ENCODE results near the gene APOBEC3A.
A peak's percentile ranks its signal among the peaks of the same experiment; 100 is the strongest.
"Not testable (repeated sequence)": the region's sequence is repeated elsewhere in the genome, so short reads cannot be mapped to it uniquely, and the experiment has no call there.

Gene APOBEC3A

DNA sequence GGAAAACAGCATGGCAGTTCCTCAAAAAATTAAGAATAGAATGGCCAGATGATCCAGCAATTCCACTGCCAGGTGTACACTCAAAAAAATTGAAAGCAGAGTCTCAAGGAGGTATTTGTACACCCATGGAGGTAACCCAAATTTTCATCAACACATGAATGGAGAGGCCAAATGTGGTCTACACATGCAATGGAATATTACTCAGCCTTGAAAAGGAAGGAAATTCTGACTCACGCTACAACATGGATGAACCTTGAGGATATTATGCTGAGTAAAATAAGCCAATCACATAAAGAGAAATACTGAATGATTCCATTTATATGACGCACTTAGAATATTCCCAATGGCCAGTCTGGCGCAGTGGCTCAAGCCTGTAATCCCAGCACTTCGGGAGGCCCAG lies 19.9 kb downstream of the APOBEC3A start:
- DNase-seq (ENCODE audit: extremely low read depth in 1 of 2, low read depth in 1 of 2) = not testable (repeated sequence)

DNA sequence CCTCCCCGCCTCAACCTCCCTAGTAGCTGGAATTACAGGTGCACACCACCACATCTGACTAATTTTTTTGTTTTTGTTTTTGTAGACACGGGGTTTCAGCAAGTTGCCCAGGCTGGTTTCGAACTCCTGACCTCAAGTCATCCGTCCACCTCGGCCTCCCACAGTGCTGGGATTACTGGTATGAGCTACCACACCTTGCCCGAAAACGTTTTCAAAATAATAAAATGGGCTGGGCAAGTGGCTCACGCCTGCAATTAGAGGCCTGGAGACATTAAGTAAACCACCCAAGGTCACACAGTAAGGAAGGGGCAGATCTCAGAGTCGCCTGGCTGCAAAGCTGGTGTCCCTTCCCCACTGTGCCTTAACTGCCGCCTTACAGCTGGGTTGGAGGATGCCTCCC lies 23.2 kb downstream of the APOBEC3A start:
- not testable (repeated sequence) for DNase-seq (ENCODE audit: extremely low read depth in 1 of 2, low read depth in 1 of 2)

DNA sequence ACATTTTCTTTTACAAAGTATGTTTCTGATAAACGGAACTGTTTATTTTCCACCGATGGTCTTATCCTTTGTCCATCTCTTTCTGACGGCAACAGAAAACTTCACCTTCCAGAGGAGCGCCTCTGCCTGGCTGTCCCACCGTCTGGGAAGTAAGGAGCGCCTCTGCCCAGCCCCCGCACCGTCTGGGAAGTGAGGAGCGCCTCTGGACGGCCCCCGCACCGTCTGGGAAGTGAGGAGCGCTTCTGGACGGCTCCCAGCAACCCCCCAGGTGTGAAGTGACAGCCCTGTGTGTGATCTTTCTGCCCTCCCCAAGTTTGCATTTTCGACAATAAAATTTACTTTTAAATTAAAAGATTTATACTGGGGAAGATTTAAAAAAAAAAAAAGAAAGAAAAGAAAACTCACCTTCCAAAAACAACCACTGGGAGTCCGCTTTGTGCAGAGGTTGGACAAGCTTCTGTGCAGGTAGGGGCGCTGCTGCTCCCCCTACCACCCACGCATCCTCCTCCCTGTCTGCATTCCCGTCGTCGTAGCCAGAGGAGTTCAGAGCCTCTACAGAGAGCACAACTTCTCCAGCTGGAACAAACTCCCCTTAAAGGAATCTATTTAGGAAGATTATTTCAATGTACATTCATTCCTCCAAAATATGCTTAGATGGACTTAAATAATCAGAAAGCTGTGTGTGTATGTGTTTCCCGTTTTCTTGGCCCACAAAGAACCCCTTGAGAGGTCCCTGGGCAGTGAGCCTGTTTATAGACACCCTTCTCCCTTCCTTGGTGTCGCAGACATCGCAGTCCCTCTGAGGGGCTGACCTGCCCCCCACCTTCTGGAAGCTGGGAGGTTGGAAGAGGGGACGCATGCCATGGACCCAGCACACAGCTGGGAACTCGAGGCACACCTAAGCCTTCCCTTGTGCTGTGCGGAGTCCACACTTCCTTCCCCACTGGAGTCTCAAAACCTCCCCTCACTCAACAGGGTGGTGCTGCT lies 23.9 kb downstream of the APOBEC3A start:
- no peak for DNase-seq (ENCODE audit: extremely low read depth in 1 of 2, low read depth in 1 of 2)

DNA sequence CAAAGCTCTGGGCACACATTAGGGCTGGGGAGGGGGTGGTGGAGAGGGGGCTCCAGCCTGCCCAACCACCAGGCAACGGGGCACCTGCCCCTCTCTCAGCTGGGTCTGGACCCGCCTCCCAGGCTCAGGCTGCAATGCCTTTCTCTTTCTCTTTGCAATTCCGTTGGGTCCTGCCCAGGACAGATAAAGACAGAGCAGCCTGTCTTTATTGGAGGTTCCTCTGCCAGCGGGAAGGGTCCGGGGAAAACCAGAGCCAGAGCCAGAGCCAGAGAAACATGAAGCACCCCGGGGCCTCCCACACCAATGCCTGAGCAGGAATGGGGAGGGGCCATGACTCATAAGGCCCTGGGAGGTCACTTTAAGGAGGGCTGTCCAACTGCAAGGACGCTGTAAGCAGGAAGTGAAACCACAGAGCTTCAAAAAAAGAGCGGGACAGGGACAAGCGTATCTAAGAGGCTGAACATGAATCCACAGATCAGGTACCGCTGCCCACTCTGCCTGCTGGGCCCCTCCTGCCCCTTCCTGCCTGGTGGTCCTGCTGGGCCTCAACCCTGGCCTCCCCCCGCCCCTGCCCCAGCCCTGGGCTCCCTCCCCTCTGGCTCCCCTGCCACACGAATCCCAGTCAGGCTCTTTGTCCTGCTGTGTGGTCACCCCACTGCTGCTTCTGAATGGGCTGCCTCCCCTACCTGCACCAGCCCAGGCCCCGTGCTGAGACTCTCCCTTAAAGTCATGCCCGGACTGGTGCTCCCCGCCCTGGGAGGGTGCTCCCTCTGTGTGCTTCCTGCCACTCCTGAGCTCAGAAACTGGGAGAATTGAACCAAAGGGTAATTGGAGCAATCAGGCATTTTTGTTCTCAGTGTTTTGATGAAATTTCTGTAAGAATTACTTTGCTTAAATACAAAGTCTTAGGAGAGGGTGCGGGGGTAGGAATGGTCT lies 24.9 kb downstream of the APOBEC3A start, which contains the start of gene APOBEC3B:
Gene APOBEC3B, plus strand, starts transcription at position 356 of the 936 bp plus-strand sequence. Its CDS starts 107 bp downstream, at position 463.
- peak; percentile 42 to 70 for DNase-seq (ENCODE audit: extremely low read depth in 1 of 2, low read depth in 1 of 2)

DNA sequence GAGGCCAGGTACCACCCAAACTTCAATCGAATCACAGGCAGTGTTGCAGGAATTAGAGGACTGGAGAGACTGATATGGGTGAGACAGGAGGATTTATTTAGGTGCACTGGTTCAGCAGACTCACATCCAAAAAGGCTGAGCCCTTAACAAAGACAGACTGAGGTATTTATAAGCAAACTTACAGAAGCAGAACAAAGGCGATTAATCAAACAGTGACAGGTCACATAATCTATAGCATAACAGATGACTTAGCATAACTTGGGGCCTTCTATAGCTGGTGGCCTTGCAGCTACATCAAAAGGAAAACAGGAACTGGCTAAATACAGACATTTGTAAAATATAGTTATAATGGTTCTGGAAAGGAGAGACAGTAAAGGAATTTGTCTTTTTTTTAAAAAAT lies 26.8 kb downstream of the APOBEC3A start:
- no peak for DNase-seq (ENCODE audit: extremely low read depth in 1 of 2, low read depth in 1 of 2)

DNA sequence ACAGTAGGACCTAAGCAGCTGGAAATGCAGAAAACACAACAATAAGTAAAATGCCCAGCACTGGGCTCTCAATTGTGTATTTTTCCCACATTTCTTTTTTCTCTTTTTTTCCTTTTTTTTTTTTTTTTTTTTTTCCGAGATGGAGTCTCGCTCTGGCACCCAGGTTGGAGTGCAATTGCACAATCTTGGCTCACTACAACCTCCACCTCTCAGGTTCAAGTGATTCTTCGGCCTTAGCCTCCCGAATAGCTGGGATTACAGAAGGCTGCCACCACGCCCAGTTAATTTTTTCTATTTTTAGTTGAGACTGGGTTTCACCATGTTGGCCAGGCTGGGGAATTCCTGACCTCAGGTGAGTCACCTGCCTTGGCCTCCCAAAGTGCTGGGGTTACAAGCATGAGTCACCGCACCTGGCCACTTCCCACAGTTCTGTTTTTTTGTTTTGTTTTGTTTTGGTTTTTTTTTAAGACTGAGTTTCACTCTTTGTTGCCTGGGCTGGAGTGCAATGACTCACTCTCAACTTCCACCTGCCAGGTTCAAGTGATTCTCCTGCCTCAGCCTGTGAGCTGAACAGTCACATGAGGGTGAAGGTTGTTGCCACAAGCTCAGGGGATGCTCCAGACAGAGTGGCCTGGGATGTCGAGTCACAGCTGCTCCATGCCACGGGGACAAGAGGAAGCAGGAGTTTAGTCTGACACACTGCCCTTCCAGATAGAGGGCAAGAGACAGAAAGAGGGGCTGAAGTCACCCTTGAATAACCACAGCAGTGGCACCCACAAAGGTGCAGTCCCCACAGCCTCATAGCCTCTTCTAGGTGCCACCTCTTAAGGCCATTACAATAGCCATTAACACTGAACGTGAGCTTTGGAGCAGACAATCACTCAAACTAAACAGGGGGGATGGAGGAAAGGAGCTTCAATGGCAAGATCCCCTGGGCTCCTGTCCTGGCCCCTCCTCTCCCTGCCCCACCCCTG lies 27.7 kb downstream of the APOBEC3A start:
- DNase-seq (ENCODE audit: extremely low read depth in 1 of 2, low read depth in 1 of 2) = peak; percentile 50 to 88

DNA sequence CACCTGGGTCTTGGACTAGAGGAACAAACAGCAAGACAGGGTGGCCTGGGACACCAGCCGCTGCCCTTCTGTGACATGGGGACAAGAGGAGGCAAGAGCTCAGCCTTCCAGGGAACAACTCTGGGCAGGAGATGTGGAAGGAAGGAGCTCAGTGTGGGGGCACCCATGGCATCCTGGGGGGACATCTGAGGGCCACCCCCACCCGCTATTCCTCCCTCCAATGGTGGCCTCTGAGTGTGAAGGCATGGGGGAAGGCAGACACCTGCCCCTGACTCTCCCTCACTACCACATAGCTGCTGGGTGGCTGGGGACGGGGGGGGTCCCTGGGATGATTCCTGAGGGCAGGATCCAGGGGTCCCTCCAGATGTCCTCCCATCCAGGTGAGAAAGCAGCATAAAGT lies 29.2 kb downstream of the APOBEC3A start:
- DNase-seq (ENCODE audit: extremely low read depth in 1 of 2, low read depth in 1 of 2) = no peak

DNA sequence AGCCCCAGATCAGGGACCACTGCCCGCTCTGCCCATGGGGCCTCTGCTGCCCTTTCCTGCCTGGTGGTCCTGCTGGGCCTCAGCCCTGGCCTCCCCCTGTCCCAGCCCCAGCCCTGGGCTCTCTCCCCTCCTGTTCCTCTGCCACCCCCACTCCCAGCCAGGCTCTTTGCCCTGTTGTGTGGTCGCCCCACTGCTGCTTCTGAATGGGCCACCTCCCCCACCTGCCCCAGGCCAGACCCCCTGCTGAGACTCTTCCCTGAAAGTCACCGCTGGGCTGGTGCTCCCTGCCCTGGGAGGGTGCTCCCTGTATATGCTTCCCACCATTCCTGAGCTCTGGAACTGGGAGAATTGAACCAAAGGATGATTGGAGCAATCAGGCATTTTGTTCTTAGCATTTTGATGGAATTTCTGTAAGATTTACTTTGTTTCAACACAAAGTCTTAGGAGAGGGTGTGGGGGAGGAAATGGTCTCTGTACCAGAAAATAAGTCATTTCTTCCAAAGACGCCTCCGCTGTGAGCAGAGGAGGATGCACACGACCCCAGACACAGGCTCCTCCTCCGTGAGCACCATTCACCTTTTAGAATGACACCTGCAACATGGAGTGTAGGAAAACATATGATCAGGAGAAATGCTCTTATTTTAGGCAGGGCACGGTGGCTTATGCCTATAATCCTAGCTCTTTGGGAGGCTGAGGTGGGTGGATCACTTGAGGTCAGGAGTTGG lies 29.9 kb downstream of the APOBEC3A start:
- no peak for DNase-seq (ENCODE audit: extremely low read depth in 1 of 2, low read depth in 1 of 2)

DNA sequence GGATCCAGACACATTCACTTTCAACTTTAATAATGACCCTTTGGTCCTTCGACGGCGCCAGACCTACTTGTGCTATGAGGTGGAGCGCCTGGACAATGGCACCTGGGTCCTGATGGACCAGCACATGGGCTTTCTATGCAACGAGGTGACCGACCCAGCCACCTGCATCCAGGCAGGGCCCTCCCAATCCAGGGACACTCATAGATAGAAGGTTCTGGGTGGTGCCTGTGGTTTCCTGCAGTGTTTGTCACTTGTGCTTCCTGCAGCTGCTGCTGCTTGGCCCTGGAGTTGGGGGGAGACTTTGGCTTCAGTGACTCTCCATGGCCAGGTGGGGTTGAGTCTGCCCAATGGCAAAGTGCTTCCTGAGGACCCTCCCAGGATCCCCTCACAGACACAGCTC lies 32.1 kb downstream of the APOBEC3A start:
- DNase-seq (ENCODE audit: extremely low read depth in 1 of 2, low read depth in 1 of 2) = no peak

DNA sequence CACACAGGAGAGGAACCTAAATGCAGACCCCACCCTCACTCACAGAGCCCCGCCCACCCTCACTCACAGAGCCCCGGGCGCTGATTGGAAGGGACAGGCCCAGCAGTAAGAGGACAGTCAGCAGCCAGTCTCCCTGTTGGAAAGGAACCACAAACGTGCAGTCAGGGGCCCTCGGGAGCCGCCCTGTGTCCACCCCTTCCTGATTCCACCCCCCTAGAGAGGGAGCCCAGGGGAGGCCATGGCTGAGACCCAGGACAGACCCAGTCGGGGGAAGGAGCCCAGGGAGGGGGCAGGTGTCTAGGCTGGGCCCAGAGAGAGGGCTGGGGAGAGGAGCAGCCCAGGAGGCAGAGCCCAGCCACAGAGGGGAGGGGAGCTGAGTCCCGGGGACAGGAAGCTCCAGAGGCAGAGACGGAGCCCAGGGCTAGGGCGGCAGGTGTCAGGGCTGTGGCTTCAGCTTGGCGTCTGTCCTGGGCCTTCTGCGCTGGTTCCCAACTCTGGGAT lies 35.5 kb downstream of the APOBEC3A start:
- DNase-seq (ENCODE audit: extremely low read depth in 1 of 2, low read depth in 1 of 2) = not testable (repeated sequence)

DNA sequence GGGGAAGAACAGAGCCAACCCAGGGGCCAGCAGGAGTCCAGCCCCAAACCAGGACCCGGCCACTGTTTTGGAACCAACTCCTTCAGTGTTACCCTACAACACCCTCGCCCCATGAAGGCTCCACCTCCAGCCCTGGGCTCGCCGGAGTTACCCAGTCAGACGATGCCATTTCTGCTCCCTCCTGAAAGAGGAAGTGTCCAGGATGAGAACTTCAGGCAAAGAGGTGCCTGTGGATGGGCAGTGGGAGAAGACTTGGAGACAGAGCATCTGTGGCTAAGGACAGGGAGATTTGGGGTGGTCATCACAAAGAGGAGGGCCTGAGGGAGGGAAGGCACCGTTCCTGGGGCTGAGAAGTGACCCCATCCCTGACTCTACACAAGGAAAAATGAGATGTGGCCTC lies 38.7 kb downstream of the APOBEC3A start:
- no peak for DNase-seq (ENCODE audit: extremely low read depth in 1 of 2, low read depth in 1 of 2)

DNA sequence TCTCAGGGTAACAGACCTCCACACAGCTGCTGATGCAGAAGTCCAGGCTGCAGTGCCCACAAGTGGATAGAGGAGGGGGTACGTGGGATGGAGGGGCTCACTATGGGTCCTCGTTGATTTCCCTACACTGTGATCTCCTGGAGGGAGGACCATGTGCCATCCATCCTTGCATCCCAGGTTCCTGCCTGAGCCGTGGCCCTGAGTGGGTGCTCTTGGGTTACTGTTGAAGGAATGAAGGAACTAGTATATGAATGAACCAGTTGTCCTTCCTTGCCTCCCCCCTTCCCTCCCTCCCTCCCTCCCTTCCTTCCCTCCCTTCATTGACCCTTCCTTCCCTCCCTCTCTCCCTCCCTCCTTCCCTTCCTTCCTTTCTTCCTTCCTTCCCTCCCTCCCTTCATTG lies 40.1 kb downstream of the APOBEC3A start:
- no peak for DNase-seq (ENCODE audit: extremely low read depth in 1 of 2, low read depth in 1 of 2)

DNA sequence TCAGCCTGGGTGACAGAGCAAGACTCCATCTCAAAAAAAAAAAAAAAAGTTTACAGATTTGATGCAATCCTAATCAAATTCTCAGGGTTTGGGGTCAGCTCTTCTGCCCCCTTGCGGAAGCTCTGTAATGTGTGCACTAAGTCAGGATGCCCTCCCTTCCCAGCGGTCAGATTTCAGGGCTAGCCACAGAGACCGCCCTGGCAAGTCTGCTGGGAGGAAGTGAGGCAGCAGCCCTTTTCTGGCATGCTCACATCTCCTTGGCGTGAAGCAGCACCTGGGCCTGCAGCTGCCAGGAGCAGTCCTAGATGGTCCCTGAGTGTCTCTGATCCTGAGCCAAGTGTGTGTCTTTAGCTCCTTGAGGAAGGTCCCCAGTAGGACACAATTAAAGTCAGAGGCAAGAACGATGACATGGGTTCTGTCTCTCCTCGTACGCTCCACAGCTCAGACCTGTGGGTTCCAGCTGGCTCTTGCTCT lies 45.8 kb downstream of the APOBEC3A start:
- peak; percentile 52 to 69 for DNase-seq (ENCODE audit: extremely low read depth in 1 of 2, low read depth in 1 of 2)

DNA sequence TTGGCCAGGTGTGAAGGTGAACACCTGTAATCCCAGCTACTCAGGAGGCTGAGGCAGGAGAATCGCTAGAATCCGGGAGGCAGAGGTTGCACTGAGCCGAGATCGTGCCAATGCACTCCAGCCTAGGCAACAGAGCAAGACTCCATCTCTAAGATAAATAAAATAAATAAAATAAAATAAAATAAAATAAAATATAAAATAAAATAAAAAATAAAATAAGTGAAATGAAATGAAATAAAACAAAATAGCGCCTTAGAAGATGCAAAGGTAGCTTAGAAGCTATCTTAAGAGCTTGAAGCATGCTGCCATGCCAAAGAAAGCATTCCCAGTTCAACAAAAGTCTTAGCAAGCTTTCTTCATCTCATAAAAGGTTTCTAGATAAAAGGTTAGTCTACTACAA lies 49.8 kb downstream of the APOBEC3A start:
- no peak for DNase-seq (ENCODE audit: extremely low read depth in 1 of 2, low read depth in 1 of 2)

DNA sequence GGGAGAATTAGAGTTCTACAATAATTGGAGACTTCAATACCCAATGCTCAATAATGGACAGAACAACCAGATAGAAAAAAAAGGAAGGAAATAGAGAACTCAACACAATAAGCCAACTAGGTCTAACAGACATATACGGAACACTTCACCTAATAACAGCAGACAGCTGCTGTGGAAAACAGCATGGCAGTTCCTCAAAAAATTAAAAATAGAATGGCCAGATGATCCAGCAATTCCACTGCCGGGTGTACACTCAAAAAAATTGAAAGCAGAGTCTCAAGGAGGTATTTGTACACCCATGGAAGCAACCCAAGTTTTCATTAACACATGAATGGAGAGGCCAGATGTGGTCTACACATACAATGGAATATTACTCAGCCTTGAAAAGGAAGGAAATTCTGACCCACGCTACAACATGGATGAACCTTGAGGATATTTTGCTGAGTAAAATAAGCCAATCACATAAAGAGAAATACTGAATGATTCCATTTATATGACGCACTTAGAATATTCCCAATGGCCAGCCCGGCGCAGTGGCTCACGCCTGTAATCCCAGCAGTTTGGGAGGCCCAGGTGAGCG lies 51.0 kb downstream of the APOBEC3A start:
- not testable (repeated sequence) for DNase-seq (ENCODE audit: extremely low read depth in 1 of 2, low read depth in 1 of 2)

DNA sequence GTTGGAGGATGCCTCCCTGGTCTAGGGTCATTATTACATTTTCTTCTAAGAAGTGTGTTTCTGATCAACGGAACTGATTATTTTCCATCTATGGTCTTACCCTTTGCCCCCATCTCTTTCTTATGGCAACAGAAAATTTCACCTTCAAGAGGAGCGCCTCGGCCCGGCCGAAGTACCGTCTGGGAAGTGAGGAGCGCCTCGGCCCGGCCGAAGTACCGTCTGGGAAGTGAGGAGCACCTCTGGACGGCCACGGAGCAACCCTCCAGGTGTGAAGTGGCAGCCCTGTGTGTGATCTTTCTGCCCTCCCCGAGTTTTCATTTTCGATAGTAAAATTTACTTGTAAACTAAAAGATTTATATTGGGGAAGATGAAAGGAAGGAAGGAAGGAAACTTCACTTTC lies 53.5 kb downstream of the APOBEC3A start:
- no peak for DNase-seq (ENCODE audit: extremely low read depth in 1 of 2, low read depth in 1 of 2)

Data from stimulated activated CD8-positive, alpha-beta memory T cell treated with anti-CD3 and anti-CD28 coated beads, Interleukin-7, amount 100 ng/mL, for 48 hours (primary cell).